WTC11 (cell line): ENCODE data around the gene C3orf33. TPM values are rescaled to one million over a fixed set of nuclear protein-coding genes. Genes with fewer than 3 reads are reported as not detected.
"Not testable (repeated sequence)": the region's sequence is repeated elsewhere in the genome, so short reads cannot be mapped to it uniquely, and the experiment has no call there.

ENCODE experiments used
- ATAC-seq: fragments of 200-7000 bp; cut with Tn5 transposase; 2 replicates; pipeline ENCODE4 v1.10.0; 2021; ENCODE audit warnings: mild to moderate bottlenecking, moderate library complexity
- CTCF ChIA-PET: fragments of 300-600 bp; sonication (Branson Sonifier 250); formaldehyde crosslinking; loops from one replicate; lab custom pipeline; 2021; ENCODE audit warnings: antibody characterized with exemption; lab: Charles Lee
- POLR2A ChIA-PET: fragments of 350-600 bp; sonication (Branson Sonifier 250); formaldehyde crosslinking; loops from one replicate; lab custom pipeline; 2021; ENCODE audit warnings: antibody characterized with exemption; lab: Charles Lee
- DNase-seq: peaks from one replicate; pipeline ENCODE4 v3.0.0; 2021; ENCODE audit warnings: low spot score
- H3K27ac Mint-ChIP-seq: 2 replicates; pipeline ENCODE4 v1.8.0; 2021; ENCODE audit warnings: mixed read lengths
- H3K27me3 Mint-ChIP-seq: 2 replicates; pipeline ENCODE4 v1.8.0; 2021; ENCODE audit warnings: low read depth, mild to moderate bottlenecking, moderate library complexity, mixed read lengths
- H3K36me3 Mint-ChIP-seq: 2 replicates; pipeline ENCODE4 v1.8.0; 2021; ENCODE audit warnings: mixed read lengths
- H3K4me1 Mint-ChIP-seq: 2 replicates; pipeline ENCODE4 v1.8.0; 2022; ENCODE audit warnings: mixed read lengths
- H3K4me3 Mint-ChIP-seq: 2 replicates; pipeline ENCODE4 v1.8.0; 2021; ENCODE audit warnings: mild to moderate bottlenecking, moderate library complexity, mixed read lengths
- H3K9me3 Mint-ChIP-seq: 2 replicates; pipeline ENCODE4 v1.8.0; 2021; ENCODE audit warnings: mixed read lengths
- AR ChIP-seq: fragments of 250-450 bp; sonication (Bioruptor Pico); IDR thresholded peaks from 2 replicates; pipeline ENCODE4 v1.9.0; 2021; ENCODE audit warnings: mild to moderate bottlenecking
- ATF3 ChIP-seq: sonication (generic); formaldehyde crosslinking; conservative IDR thresholded peaks from 2 replicates; pipeline ENCODE4 v1.8.1; 2022; ENCODE audit warnings: mild to moderate bottlenecking, missing genetic modification reagents
- ESRRA ChIP-seq: sonication (generic); formaldehyde crosslinking; IDR thresholded peaks from 2 replicates; pipeline ENCODE4 v1.8.1; 2022; ENCODE audit warnings: mild to moderate bottlenecking, missing genetic modification reagents, borderline replicate concordance
- FOXP1 ChIP-seq: sonication (generic); formaldehyde crosslinking; IDR thresholded peaks from 2 replicates; pipeline ENCODE4 v1.8.0; 2022; ENCODE audit warnings: missing genetic modification reagents, mild to moderate bottlenecking, moderate library complexity, borderline replicate concordance
- FOXP4 ChIP-seq: sonication (generic); formaldehyde crosslinking; IDR thresholded peaks from 2 replicates; pipeline ENCODE4 v1.8.0; 2022; ENCODE audit warnings: mild to moderate bottlenecking, missing genetic modification reagents
- JUN ChIP-seq: sonication (generic); formaldehyde crosslinking; IDR thresholded peaks from 2 replicates; pipeline ENCODE4 v1.8.0; 2023; ENCODE audit warnings: mild to moderate bottlenecking, missing genetic modification reagents
- KAT7 ChIP-seq: sonication (generic); formaldehyde crosslinking; IDR thresholded peaks from 2 replicates; pipeline ENCODE4 v1.8.1; 2023; ENCODE audit warnings: missing genetic modification reagents, mild to moderate bottlenecking, borderline replicate concordance
- OVOL2 ChIP-seq: fragments of 250-450 bp; sonication (Bioruptor Pico); IDR thresholded peaks from 2 replicates; pipeline ENCODE4 v1.9.0; 2021; ENCODE audit warnings: mild to moderate bottlenecking, borderline replicate concordance
- PREB ChIP-seq: sonication (generic); formaldehyde crosslinking; IDR thresholded peaks from 2 replicates; pipeline ENCODE4 v1.8.1; 2022; ENCODE audit warnings: mild to moderate bottlenecking, missing genetic modification reagents, moderate library complexity, borderline replicate concordance
- RELA ChIP-seq: sonication (generic); formaldehyde crosslinking; IDR thresholded peaks from 2 replicates; pipeline ENCODE4 v1.8.1; 2022; ENCODE audit warnings: missing genetic modification reagents, mild to moderate bottlenecking, borderline replicate concordance
- RORB ChIP-seq: fragments of 250-450 bp; sonication (Bioruptor Pico); IDR thresholded peaks from 2 replicates; pipeline ENCODE4 v1.9.0; 2021; ENCODE audit warnings: mild to moderate bottlenecking
- TEAD1 ChIP-seq: sonication (generic); formaldehyde crosslinking; IDR thresholded peaks from 2 replicates; pipeline ENCODE4 v1.8.0; 2022; ENCODE audit warnings: mild to moderate bottlenecking, missing genetic modification reagents
- TEAD4 ChIP-seq: sonication (generic); formaldehyde crosslinking; IDR thresholded peaks from 2 replicates; pipeline ENCODE4 v1.8.0; 2022; ENCODE audit warnings: mild to moderate bottlenecking, missing genetic modification reagents
- ZNF121 ChIP-seq: sonication (generic); formaldehyde crosslinking; IDR thresholded peaks from 2 replicates; pipeline ENCODE4 v1.8.0; 2023; ENCODE audit warnings: missing genetic modification reagents
- ZNF512 ChIP-seq: sonication (generic); formaldehyde crosslinking; IDR thresholded peaks from 2 replicates; pipeline ENCODE4 v1.8.1; 2022; ENCODE audit warnings: missing genetic modification reagents, borderline replicate concordance
- total RNA-seq: library from RNA; stranded (reverse); gene quantifications from 3 replicates; pipeline ENCODE4 v1.2.3, GENCODE V29; 2021
- TF ChIP-seq, protein P1 (sequence below): sonication (generic); formaldehyde crosslinking; IDR thresholded peaks from 2 replicates; pipeline ENCODE4 v1.8.0; 2022; ENCODE audit warnings: mild to moderate bottlenecking, missing genetic modification reagents

Gene C3orf33
- total RNA-seq, 1 experiment from 2014 or later: 2.8 TPM

DNA sequence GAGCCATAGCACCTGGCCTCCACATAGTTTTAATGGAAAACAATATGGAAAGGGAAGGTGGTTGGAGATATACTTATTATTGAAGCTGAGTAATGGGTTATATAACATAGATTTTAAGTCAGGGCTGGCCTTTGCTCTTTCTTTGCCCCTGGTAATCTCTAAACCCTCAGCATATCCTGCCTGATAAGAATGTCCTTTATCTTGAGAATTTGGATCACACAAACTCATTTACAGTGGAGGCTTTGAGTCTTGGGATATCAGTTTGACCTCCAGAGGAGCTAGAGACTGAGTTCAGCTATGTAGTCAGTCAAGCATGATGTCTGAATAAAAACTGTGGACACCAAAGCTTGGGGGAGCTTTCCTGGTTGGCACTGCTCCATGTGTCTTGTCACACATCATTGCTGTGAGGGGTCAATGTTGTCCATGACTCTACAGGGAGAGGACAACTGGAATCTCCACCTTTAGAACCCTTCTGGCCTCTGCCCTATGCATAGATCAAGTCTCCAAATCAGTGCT is 9.0 kb upstream of the C3orf33 start:
- Mint-ChIP-seq H3K27ac (no peak overlapping the region), H3K27me3 (no peaks in the 10 kb centered on the region), H3K4me3 (no peak overlapping the region), H3K9me3 (peaks cover 7% of the 10 kb centered on the region)
- no peak for ATAC-seq
- ChIA-PET POLR2A (no interaction called here), CTCF (interaction anchor here (0.6 to 3.2 kb wide), 2 partner anchors 9 to 100 kb away, joined by 4 to 25 read pairs; partner anchors contain the start of gene C3orf33)
- no peak for TF ChIP-seq TEAD1
- TF ChIP-seq FOXP1 (CRISPR knock-in tag): no peak
- TF ChIP-seq ATF3: no peak
- no peak for TF ChIP-seq ZNF121 (CRISPR knock-in tag)
- no peak for TF ChIP-seq KAT7 (CRISPR knock-in tag)
- no peak for TF ChIP-seq ESRRA (CRISPR knock-in tag)
- TF ChIP-seq RELA: no peak
- no peak for TF ChIP-seq TEAD4 (CRISPR knock-in tag)
- TF ChIP-seq, protein P1, sequence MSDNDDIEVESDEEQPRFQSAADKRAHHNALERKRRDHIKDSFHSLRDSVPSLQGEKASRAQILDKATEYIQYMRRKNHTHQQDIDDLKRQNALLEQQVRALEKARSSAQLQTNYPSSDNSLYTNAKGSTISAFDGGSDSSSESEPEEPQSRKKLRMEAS (CRISPR knock-in tag): no peak
- TF ChIP-seq RORB (CRISPR knock-in tag): no peak
- TF ChIP-seq ZNF512 (CRISPR knock-in tag): no peak
- TF ChIP-seq JUN (CRISPR knock-in tag): no peak
- no peak for TF ChIP-seq PREB (CRISPR knock-in tag)
- TF ChIP-seq AR (CRISPR knock-in tag): no peak
- no peak for TF ChIP-seq FOXP4 (CRISPR knock-in tag)
- TF ChIP-seq, all 79 proteins: peak for 0
- no peaks in the 10 kb centered on the region for H3K36me3 Mint-ChIP-seq
- DNase-seq: no peak
- no peaks in the 10 kb centered on the region for H3K4me1 Mint-ChIP-seq

DNA sequence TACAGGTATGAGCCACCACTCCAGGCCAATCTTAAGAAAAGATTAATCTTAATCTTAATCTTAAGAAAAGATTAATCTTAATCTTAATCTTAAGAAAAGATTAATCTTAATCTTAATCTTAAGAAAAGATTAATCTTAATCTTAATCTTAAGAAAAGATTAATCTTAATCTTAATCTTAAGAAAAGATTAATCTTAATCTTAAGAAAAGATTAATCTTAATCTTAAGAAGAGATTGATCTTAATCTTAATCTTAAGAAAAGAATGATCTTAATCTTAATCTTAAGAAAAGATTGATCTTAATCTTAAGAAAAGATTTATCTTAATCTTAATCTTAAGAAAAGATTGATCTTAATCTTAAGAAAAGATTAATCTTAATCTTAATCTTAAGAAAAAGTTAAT is 7.1 kb upstream of the C3orf33 start:
- CTCF ChIA-PET: interaction anchor here (1.1 kb wide), 1 partner anchor 457 kb away, joined by 4 read pairs; no protein-coding TSS in a partner anchor
- DNase-seq, POLR2A ChIA-PET, H3K4me3 Mint-ChIP-seq, H3K27me3 Mint-ChIP-seq, H3K27ac Mint-ChIP-seq, H3K36me3 Mint-ChIP-seq, ATAC-seq, H3K9me3 Mint-ChIP-seq, H3K4me1 Mint-ChIP-seq: not testable (repeated sequence)
- peak; percentile 58; the same call in 1 of the 2 replicates for TF ChIP-seq OVOL2 (CRISPR knock-in tag)
